ENCODE data around the gene AOPEP. TPM values are rescaled to one million over a fixed set of nuclear protein-coding genes. Genes with fewer than 3 reads are reported as not detected.

Gene AOPEP
- total and polyA plus RNA-seq, 9 of the 15 experiments (the other 6 are each of a cell fraction or from before 2014, with no cell fraction given) = 4.5 to 19.3 (median 13.5) TPM

DNA sequence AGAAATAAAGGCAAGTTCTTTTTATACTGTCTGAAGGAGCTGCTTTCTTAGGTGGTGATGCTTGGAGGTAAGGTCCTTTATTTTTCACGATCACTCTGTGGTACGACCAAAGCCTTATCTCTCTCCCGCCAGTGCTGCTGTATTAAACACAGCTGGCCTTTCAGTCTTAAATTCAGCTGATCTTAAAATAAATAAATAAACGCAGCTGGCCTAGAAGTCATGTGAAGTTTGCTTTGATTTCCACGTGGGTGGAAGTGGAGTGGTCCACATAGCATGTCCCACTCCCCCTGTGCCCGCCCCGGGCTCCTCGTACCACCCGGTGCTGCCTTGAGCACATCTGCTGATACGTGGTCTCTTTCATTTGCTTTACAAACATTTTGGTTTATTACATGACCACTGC is 330.6 kb downstream of the AOPEP start (continued):
- TF ChIP-seq ZNF449 (CRISPR knock-in tag; IDR thresholded peaks at IDR 0.05) (no peak), ZNF589 (CRISPR knock-in tag; IDR thresholded peaks at IDR 0.05; ENCODE audit: low read depth) (no peak), U2AF2 (optimal IDR thresholded peaks at IDR 0.05; ENCODE audit: low read depth, low read length) (no peak), CREB3 (tag; conservative IDR thresholded peaks at IDR 0.05; ENCODE audit: low read depth) (no peak), PML (IDR thresholded peaks at IDR 0.05; ENCODE audit: low read length) (no peak), CLOCK (CRISPR knock-in tag; IDR thresholded peaks at IDR 0.05; ENCODE audit: borderline replicate concordance) (no peak), RBM39 (optimal IDR thresholded peaks at IDR 0.05; ENCODE audit: low read depth, low read length) (no peak), XRCC3 (IDR thresholded peaks at IDR 0.05) (no peak), SAFB2 (IDR thresholded peaks at IDR 0.05; ENCODE audit: borderline replicate concordance, low read depth, low read length, severe bottlenecking) (no peak)
- TF ChIP-seq, protein P1, sequence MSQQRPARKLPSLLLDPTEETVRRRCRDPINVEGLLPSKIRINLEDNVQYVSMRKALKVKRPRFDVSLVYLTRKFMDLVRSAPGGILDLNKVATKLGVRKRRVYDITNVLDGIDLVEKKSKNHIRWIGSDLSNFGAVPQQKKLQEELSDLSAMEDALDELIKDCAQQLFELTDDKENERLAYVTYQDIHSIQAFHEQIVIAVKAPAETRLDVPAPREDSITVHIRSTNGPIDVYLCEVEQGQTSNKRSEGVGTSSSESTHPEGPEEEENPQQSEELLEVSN (IDR thresholded peaks at IDR 0.05; ENCODE audit: borderline replicate concordance in 1 of 2, extremely low read depth in 1 of 2, insufficient read depth in 1 of 2, insufficient read length in 1 of 2, low read depth in 1 of 2, low read length in 1 of 2, poor library complexity in 1 of 2, severe bottlenecking in 1 of 2) = no peak
- TF ChIP-seq, protein P2, sequence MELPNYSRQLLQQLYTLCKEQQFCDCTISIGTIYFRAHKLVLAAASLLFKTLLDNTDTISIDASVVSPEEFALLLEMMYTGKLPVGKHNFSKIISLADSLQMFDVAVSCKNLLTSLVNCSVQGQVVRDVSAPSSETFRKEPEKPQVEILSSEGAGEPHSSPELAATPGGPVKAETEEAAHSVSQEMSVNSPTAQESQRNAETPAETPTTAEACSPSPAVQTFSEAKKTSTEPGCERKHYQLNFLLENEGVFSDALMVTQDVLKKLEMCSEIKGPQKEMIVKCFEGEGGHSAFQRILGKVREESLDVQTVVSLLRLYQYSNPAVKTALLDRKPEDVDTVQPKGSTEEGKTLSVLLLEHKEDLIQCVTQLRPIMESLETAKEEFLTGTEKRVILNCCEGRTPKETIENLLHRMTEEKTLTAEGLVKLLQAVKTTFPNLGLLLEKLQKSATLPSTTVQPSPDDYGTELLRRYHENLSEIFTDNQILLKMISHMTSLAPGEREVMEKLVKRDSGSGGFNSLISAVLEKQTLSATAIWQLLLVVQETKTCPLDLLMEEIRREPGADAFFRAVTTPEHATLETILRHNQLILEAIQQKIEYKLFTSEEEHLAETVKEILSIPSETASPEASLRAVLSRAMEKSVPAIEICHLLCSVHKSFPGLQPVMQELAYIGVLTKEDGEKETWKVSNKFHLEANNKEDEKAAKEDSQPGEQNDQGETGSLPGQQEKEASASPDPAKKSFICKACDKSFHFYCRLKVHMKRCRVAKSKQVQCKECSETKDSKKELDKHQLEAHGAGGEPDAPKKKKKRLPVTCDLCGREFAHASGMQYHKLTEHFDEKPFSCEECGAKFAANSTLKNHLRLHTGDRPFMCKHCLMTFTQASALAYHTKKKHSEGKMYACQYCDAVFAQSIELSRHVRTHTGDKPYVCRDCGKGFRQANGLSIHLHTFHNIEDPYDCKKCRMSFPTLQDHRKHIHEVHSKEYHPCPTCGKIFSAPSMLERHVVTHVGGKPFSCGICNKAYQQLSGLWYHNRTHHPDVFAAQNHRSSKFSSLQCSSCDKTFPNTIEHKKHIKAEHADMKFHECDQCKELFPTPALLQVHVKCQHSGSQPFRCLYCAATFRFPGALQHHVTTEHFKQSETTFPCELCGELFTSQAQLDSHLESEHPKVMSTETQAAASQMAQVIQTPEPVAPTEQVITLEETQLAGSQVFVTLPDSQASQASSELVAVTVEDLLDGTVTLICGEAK (IDR thresholded peaks at IDR 0.05) = no peak
- TF ChIP-seq, protein P2 (CRISPR knock-in tag; IDR thresholded peaks at IDR 0.05) = no peak

All from K562 (cell line).